ENCODE measurements around the gene AP3B1.

AP3B1 gene

GRCh38 chr5:78113689-78114264, 180.7 kb downstream of the AP3B1 start:
- Histone ChIP-seq H2AFZ (ENCODE audit: low read length, unreplicated experiment) (no peak overlapping the region), H3K27ac (ENCODE audit: low read depth, low read length) (no peak overlapping the region), H3K4me1 (ENCODE audit: control insufficient read depth, insufficient read depth, low read length, unreplicated experiment) (no peaks in the 10 kb centered on the region), H3K36me3 (ENCODE audit: insufficient read depth, low read length) (peaks cover 27% of the 10 kb centered on the region), H3K4me3 (ENCODE audit: low read depth, low read length) (no peak overlapping the region), H3K27me3 (ENCODE audit: insufficient read depth, low read length) (no peaks in the 10 kb centered on the region), H3K79me2 (ENCODE audit: control insufficient read depth, insufficient read depth, low read length, unreplicated experiment) (no peaks in the 10 kb centered on the region)

- no peak overlapping the region for H3K27ac ChIP-seq (ENCODE audit: low read depth, low read length)
- no peak overlapping the region for H3K4me3 ChIP-seq (ENCODE audit: low read depth, low read length)
- H3K27me3 ChIP-seq (ENCODE audit: insufficient read depth, low read length), result no peaks in the 10 kb centered on the region
- peaks cover 27% of the 10 kb centered on the region for H3K36me3 ChIP-seq (ENCODE audit: insufficient read depth, low read length)
- H2AFZ ChIP-seq (ENCODE audit: low read length, unreplicated experiment), result no peak overlapping the region
- no peaks in the 10 kb centered on the region for H3K4me1 ChIP-seq (ENCODE audit: control insufficient read depth, insufficient read depth, low read length, unreplicated experiment)
- H3K79me2 ChIP-seq (ENCODE audit: control insufficient read depth, insufficient read depth, low read length, unreplicated experiment), result no peaks in the 10 kb centered on the region
These were observed 181.6 kb downstream of the AP3B1 start for GRCh38 chr5:78112931-78113330.

GRCh38 chr5:78109891-78110324, 184.6 kb downstream of the AP3B1 start:
- H3K4me1 ChIP-seq (ENCODE audit: control insufficient read depth, insufficient read depth, low read length, unreplicated experiment), result no peaks in the 10 kb centered on the region
- H3K36me3 ChIP-seq (ENCODE audit: insufficient read depth, low read length), result peaks cover 22% of the 10 kb centered on the region
- H2AFZ ChIP-seq (ENCODE audit: low read length, unreplicated experiment), result no peak overlapping the region
- H3K27me3 ChIP-seq (ENCODE audit: insufficient read depth, low read length), result no peaks in the 10 kb centered on the region
- no peak overlapping the region for H3K4me3 ChIP-seq (ENCODE audit: low read depth, low read length)
- H3K27ac ChIP-seq (ENCODE audit: low read depth, low read length), result no peak overlapping the region
- H3K79me2 ChIP-seq (ENCODE audit: control insufficient read depth, insufficient read depth, low read length, unreplicated experiment), result no peaks in the 10 kb centered on the region

- no peak overlapping the region for H3K27ac ChIP-seq (ENCODE audit: low read depth, low read length)
- peaks cover 16% of the 10 kb centered on the region for H3K36me3 ChIP-seq (ENCODE audit: insufficient read depth, low read length)
- H3K27me3 ChIP-seq (ENCODE audit: insufficient read depth, low read length), result no peaks in the 10 kb centered on the region
- H2AFZ ChIP-seq (ENCODE audit: low read length, unreplicated experiment), result no peak overlapping the region
- no peaks in the 10 kb centered on the region for H3K4me1 ChIP-seq (ENCODE audit: control insufficient read depth, insufficient read depth, low read length, unreplicated experiment)
- H3K79me2 ChIP-seq (ENCODE audit: control insufficient read depth, insufficient read depth, low read length, unreplicated experiment), result no peaks in the 10 kb centered on the region
- H3K4me3 ChIP-seq (ENCODE audit: low read depth, low read length), result no peak overlapping the region
These were observed 185.9 kb downstream of the AP3B1 start for GRCh38 chr5:78108564-78108963.

- Histone ChIP-seq H3K27me3 (ENCODE audit: insufficient read depth, low read length) (no peaks in the 10 kb centered on the region), H3K79me2 (ENCODE audit: control insufficient read depth, insufficient read depth, low read length, unreplicated experiment) (no peaks in the 10 kb centered on the region), H3K4me1 (ENCODE audit: control insufficient read depth, insufficient read depth, low read length, unreplicated experiment) (peaks cover 6% of the 10 kb centered on the region), H3K4me3 (ENCODE audit: low read depth, low read length) (no peak overlapping the region), H3K27ac (ENCODE audit: low read depth, low read length) (no peak overlapping the region), H2AFZ (ENCODE audit: low read length, unreplicated experiment) (no peak overlapping the region), H3K36me3 (ENCODE audit: insufficient read depth, low read length) (peaks cover 23% of the 10 kb centered on the region)
These were observed 191.1 kb downstream of the AP3B1 start for GRCh38 chr5:78103232-78103918.

GRCh38 chr5:78102500-78102899, 192.0 kb downstream of the AP3B1 start:
- peaks cover 24% of the 10 kb centered on the region for H3K36me3 ChIP-seq (ENCODE audit: insufficient read depth, low read length)
- H3K4me1 ChIP-seq (ENCODE audit: control insufficient read depth, insufficient read depth, low read length, unreplicated experiment), result peaks cover 6% of the 10 kb centered on the region
- H2AFZ ChIP-seq (ENCODE audit: low read length, unreplicated experiment), result no peak overlapping the region
- H3K79me2 ChIP-seq (ENCODE audit: control insufficient read depth, insufficient read depth, low read length, unreplicated experiment), result no peaks in the 10 kb centered on the region
- H3K27me3 ChIP-seq (ENCODE audit: insufficient read depth, low read length), result no peaks in the 10 kb centered on the region
- H3K27ac ChIP-seq (ENCODE audit: low read depth, low read length), result no peak overlapping the region
- H3K4me3 ChIP-seq (ENCODE audit: low read depth, low read length), result no peak overlapping the region

- no peak overlapping the region for H3K4me3 ChIP-seq (ENCODE audit: low read depth, low read length)
- no peak overlapping the region for H2AFZ ChIP-seq (ENCODE audit: low read length, unreplicated experiment)
- no peaks in the 10 kb centered on the region for H3K4me1 ChIP-seq (ENCODE audit: control insufficient read depth, insufficient read depth, low read length, unreplicated experiment)
- peaks cover 19% of the 10 kb centered on the region for H3K36me3 ChIP-seq (ENCODE audit: insufficient read depth, low read length)
- no peaks in the 10 kb centered on the region for H3K27me3 ChIP-seq (ENCODE audit: insufficient read depth, low read length)
- H3K27ac ChIP-seq (ENCODE audit: low read depth, low read length), result no peak overlapping the region
- H3K79me2 ChIP-seq (ENCODE audit: control insufficient read depth, insufficient read depth, low read length, unreplicated experiment), result no peaks in the 10 kb centered on the region
These were observed 199.4 kb downstream of the AP3B1 start for GRCh38 chr5:78095125-78095524.

GRCh38 chr5:78090002-78090401, 204.5 kb downstream of the AP3B1 start:
- Histone ChIP-seq H3K79me2 (ENCODE audit: control insufficient read depth, insufficient read depth, low read length, unreplicated experiment) (no peaks in the 10 kb centered on the region), H3K4me3 (ENCODE audit: low read depth, low read length) (no peak overlapping the region), H3K27me3 (ENCODE audit: insufficient read depth, low read length) (no peaks in the 10 kb centered on the region), H3K4me1 (ENCODE audit: control insufficient read depth, insufficient read depth, low read length, unreplicated experiment) (no peaks in the 10 kb centered on the region), H3K27ac (ENCODE audit: low read depth, low read length) (no peak overlapping the region), H3K36me3 (ENCODE audit: insufficient read depth, low read length) (peaks cover 22% of the 10 kb centered on the region), H2AFZ (ENCODE audit: low read length, unreplicated experiment) (no peak overlapping the region)

GRCh38 chr5:78078858-78079257, 215.6 kb downstream of the AP3B1 start:
- Histone ChIP-seq H2AFZ (ENCODE audit: low read length, unreplicated experiment) (no peak overlapping the region), H3K4me3 (ENCODE audit: low read depth, low read length) (no peak overlapping the region), H3K79me2 (ENCODE audit: control insufficient read depth, insufficient read depth, low read length, unreplicated experiment) (no peaks in the 10 kb centered on the region), H3K27ac (ENCODE audit: low read depth, low read length) (no peak overlapping the region), H3K4me1 (ENCODE audit: control insufficient read depth, insufficient read depth, low read length, unreplicated experiment) (no peaks in the 10 kb centered on the region), H3K27me3 (ENCODE audit: insufficient read depth, low read length) (no peaks in the 10 kb centered on the region), H3K36me3 (ENCODE audit: insufficient read depth, low read length) (peaks cover under 1% of the 10 kb centered on the region; the same call in 1 of the 2 replicates)

GRCh38 chr5:78077369-78078068, 217.0 kb downstream of the AP3B1 start:
- no peaks in the 10 kb centered on the region for H3K27me3 ChIP-seq (ENCODE audit: insufficient read depth, low read length)
- no peaks in the 10 kb centered on the region for H3K79me2 ChIP-seq (ENCODE audit: control insufficient read depth, insufficient read depth, low read length, unreplicated experiment)
- no peaks in the 10 kb centered on the region for H3K36me3 ChIP-seq (ENCODE audit: insufficient read depth, low read length)
- no peaks in the 10 kb centered on the region for H3K4me1 ChIP-seq (ENCODE audit: control insufficient read depth, insufficient read depth, low read length, unreplicated experiment)
- H2AFZ ChIP-seq (ENCODE audit: low read length, unreplicated experiment), result no peak overlapping the region
- no peak overlapping the region for H3K27ac ChIP-seq (ENCODE audit: low read depth, low read length)
- H3K4me3 ChIP-seq (ENCODE audit: low read depth, low read length), result no peak overlapping the region

- no peaks in the 10 kb centered on the region for H3K36me3 ChIP-seq (ENCODE audit: insufficient read depth, low read length)
- H3K4me3 ChIP-seq (ENCODE audit: low read depth, low read length), result no peak overlapping the region
- H3K79me2 ChIP-seq (ENCODE audit: control insufficient read depth, insufficient read depth, low read length, unreplicated experiment), result no peaks in the 10 kb centered on the region
- H3K27me3 ChIP-seq (ENCODE audit: insufficient read depth, low read length), result no peaks in the 10 kb centered on the region
- no peaks in the 10 kb centered on the region for H3K4me1 ChIP-seq (ENCODE audit: control insufficient read depth, insufficient read depth, low read length, unreplicated experiment)
- H3K27ac ChIP-seq (ENCODE audit: low read depth, low read length), result no peak overlapping the region
- H2AFZ ChIP-seq (ENCODE audit: low read length, unreplicated experiment), result no peak overlapping the region
These were observed 218.1 kb downstream of the AP3B1 start for GRCh38 chr5:78076351-78076750.
